Stimulated activated CD4-positive, alpha-beta T cell treated with anti-CD3 and anti-CD28 coated beads, Interleukin-12 subunit alpha, Interleukin-12 subunit beta, amount 100 ng/mL, for 24 hours (primary cell): Measurements from ENCODE around the gene COL28A1.
"Not testable (repeated sequence)": the region's sequence is repeated elsewhere in the genome, so short reads cannot be mapped to it uniquely, and the experiment has no call there.

Experiments used
- DNase-seq, 2 experiments: peaks; one replicate each; pipeline ENCODE4 v3.0.0-alpha.2; 2020; ENCODE audit warnings: low read depth in 2 of 2

The COL28A1 gene

GRCh38 chr7:7464991-7465765, 70.5 kb downstream of the COL28A1 start:
- not testable (repeated sequence) for DNase-seq

GRCh38 chr7:7454000-7454399, 81.7 kb downstream of the COL28A1 start:
- no peak for DNase-seq

- no peak for DNase-seq
These were observed 83.0 kb downstream of the COL28A1 start for GRCh38 chr7:7452652-7453051.

- DNase-seq: no peak
These were observed 83.6 kb downstream of the COL28A1 start for GRCh38 chr7:7452119-7452518.

- no peak for DNase-seq
These were observed 86.6 kb downstream of the COL28A1 start for GRCh38 chr7:7449055-7449454.

- no peak for DNase-seq
These were observed 89.1 kb downstream of the COL28A1 start for GRCh38 chr7:7446616-7447015.

GRCh38 chr7:7443806-7444350, 91.8 kb downstream of the COL28A1 start:
- DNase-seq: no peak

GRCh38 chr7:7439564-7439963, 96.1 kb downstream of the COL28A1 start:
- no peak for DNase-seq

- DNase-seq: no peak
These were observed 96.8 kb downstream of the COL28A1 start for GRCh38 chr7:7438851-7439250.

- DNase-seq: no peak
These were observed 99.7 kb downstream of the COL28A1 start for GRCh38 chr7:7435978-7436377.

GRCh38 chr7:7434329-7434728, 101.3 kb downstream of the COL28A1 start:
- DNase-seq: no peak

GRCh38 chr7:7433811-7434210, 101.9 kb downstream of the COL28A1 start:
- no peak for DNase-seq

GRCh38 chr7:7432979-7433378, 102.7 kb downstream of the COL28A1 start:
- no peak for DNase-seq

GRCh38 chr7:7428806-7429205, 106.9 kb downstream of the COL28A1 start:
- no peak for DNase-seq

GRCh38 chr7:7427363-7427762, 108.3 kb downstream of the COL28A1 start:
- DNase-seq: no peak

GRCh38 chr7:7426676-7427075, 109.0 kb downstream of the COL28A1 start:
- no peak for DNase-seq

- no peak for DNase-seq
These were observed 110.4 kb downstream of the COL28A1 start for GRCh38 chr7:7425321-7425720.

GRCh38 chr7:7424151-7424873, 111.4 kb downstream of the COL28A1 start:
- peak in 1 of 2 experiments; percentile 22 for DNase-seq

GRCh38 chr7:7422641-7423040, 113.0 kb downstream of the COL28A1 start:
- DNase-seq: no peak

GRCh38 chr7:7421826-7422225, 113.8 kb downstream of the COL28A1 start:
- no peak for DNase-seq

GRCh38 chr7:7418997-7419396, 116.7 kb downstream of the COL28A1 start:
- DNase-seq: no peak

- DNase-seq: no peak
These were observed 117.8 kb downstream of the COL28A1 start for GRCh38 chr7:7417851-7418250.

- no peak for DNase-seq
These were observed 118.3 kb downstream of the COL28A1 start for GRCh38 chr7:7417414-7417813.
